HEK293 (cell line): ENCODE results near the gene NFYB.

Experiments
- CTCF ChIA-PET: fragments of 350-600 bp; formaldehyde crosslinking; extraction: SDS; loops from one replicate; lab custom pipeline; 2021; ENCODE audit warnings: antibody characterized with exemption; lab: Yijun Ruan, JAX
- POLR2A ChIA-PET: fragments of 300-600 bp; formaldehyde crosslinking; extraction: SDS; loops from one replicate; lab custom pipeline; 2020; ENCODE audit warnings: antibody characterized with exemption, inconsistent platforms; lab: Yijun Ruan, JAX
- H3K27ac ChIP-seq: fragments of 200-500 bp; sonication (Bioruptor generic); 2 replicates; pipeline ENCODE4 v1.5.1; 2014; ENCODE audit warnings: low read depth, low read length, control low read depth, inconsistent platforms; ENCODE audit errors: extremely low read depth
- H3K36me3 ChIP-seq, 2 experiments: fragments of 200-500 bp in 1 of 2; sonication (Bioruptor generic) in 1 of 2; 1 replicate in 1 of 2; 2 replicates in 1 of 2; pipeline ENCODE4 v1.5.1; 2014 to 2017; ENCODE audit warnings: inconsistent platforms in 2 of 2, low read length in 2 of 2; ENCODE audit not compliant: control insufficient read depth in 2 of 2, insufficient read depth in 1 of 2
- H3K4me1 ChIP-seq: fragments of 200-500 bp; sonication (Bioruptor generic); 2 replicates; pipeline ENCODE4 v1.5.1; 2014; ENCODE audit warnings: mild to moderate bottlenecking, low read length, inconsistent platforms; ENCODE audit not compliant: control insufficient read depth, insufficient read depth
- H3K4me3 ChIP-seq: 2 replicates; pipeline ENCODE4 v1.5.1; 2011; ENCODE audit warnings: low read depth, mild to moderate bottlenecking, control low read depth, low read length, moderate library complexity
- H3K9me3 ChIP-seq: fragments of 200-500 bp; sonication (Bioruptor generic); 2 replicates; pipeline ENCODE4 v1.5.1; 2014; ENCODE audit warnings: low read depth, low read length, inconsistent platforms; ENCODE audit not compliant: control insufficient read depth, insufficient read depth
- AEBP2 ChIP-seq: fragments of 450-650 bp; formaldehyde crosslinking; IDR thresholded peaks from 2 replicates; pipeline ENCODE4 v1.5.1; 2016; ENCODE audit warnings: missing biosample characterization, missing genetic modification characterization, borderline replicate concordance
- ATF2 ChIP-seq: fragments of 450-650 bp; formaldehyde crosslinking; IDR thresholded peaks from 2 replicates; pipeline ENCODE4 v1.5.1; 2016; ENCODE audit warnings: missing biosample characterization, missing genetic modification characterization, low read depth
- ELK4 ChIP-seq: IDR thresholded peaks from 2 replicates; pipeline ENCODE4 v1.6.1; 2011; ENCODE audit warnings: mild to moderate bottlenecking, low read depth, low read length, borderline replicate concordance
- IKZF3 ChIP-seq: fragments of 450-650 bp; IDR thresholded peaks from 2 replicates; pipeline ENCODE4 v1.5.0; 2018; ENCODE audit warnings: missing biosample characterization, mild to moderate bottlenecking, missing genetic modification characterization, moderate library complexity
- KLF16 ChIP-seq: fragments of 450-650 bp; formaldehyde crosslinking; IDR thresholded peaks from 2 replicates; pipeline ENCODE4 v1.5.1; 2017; ENCODE audit warnings: missing biosample characterization, missing genetic modification characterization
- REST ChIP-seq: fragments of 450-650 bp; formaldehyde crosslinking; IDR thresholded peaks from 2 replicates; pipeline ENCODE4 v1.5.1; 2016; ENCODE audit warnings: missing biosample characterization, missing genetic modification characterization
- ZBTB17 ChIP-seq: fragments of 450-650 bp; formaldehyde crosslinking; IDR thresholded peaks from 2 replicates; pipeline ENCODE4 v1.5.1; 2016; ENCODE audit warnings: missing biosample characterization, missing genetic modification characterization
- ZFHX2 ChIP-seq: fragments of 450-650 bp; formaldehyde crosslinking; conservative IDR thresholded peaks from 2 replicates; pipeline ENCODE4 v1.5.1; 2016; ENCODE audit warnings: missing biosample characterization, missing genetic modification characterization
- ZNF112 ChIP-seq: fragments of 450-650 bp; formaldehyde crosslinking; IDR thresholded peaks from 2 replicates; pipeline ENCODE4 v1.5.0; 2017; ENCODE audit warnings: missing biosample characterization, missing genetic modification characterization
- ZNF140 ChIP-seq: fragments of 450-650 bp; formaldehyde crosslinking; IDR thresholded peaks from 2 replicates; pipeline ENCODE4 v1.5.1; 2016; ENCODE audit warnings: missing biosample characterization, missing genetic modification characterization
- ZNF16 ChIP-seq: fragments of 450-650 bp; formaldehyde crosslinking; IDR thresholded peaks from 2 replicates; pipeline ENCODE4 v1.5.1; 2016; ENCODE audit warnings: low read depth, missing biosample characterization, missing genetic modification characterization
- ZNF18 ChIP-seq: fragments of 450-650 bp; formaldehyde crosslinking; IDR thresholded peaks from 2 replicates; pipeline ENCODE4 v1.5.1; 2016; ENCODE audit warnings: missing biosample characterization, missing genetic modification characterization
- ZNF23 ChIP-seq: fragments of 450-650 bp; formaldehyde crosslinking; IDR thresholded peaks from 2 replicates; pipeline ENCODE4 v1.5.1; 2016; ENCODE audit warnings: missing biosample characterization, missing genetic modification characterization, borderline replicate concordance
- ZNF24 ChIP-seq: fragments of 450-650 bp; formaldehyde crosslinking; IDR thresholded peaks from 2 replicates; pipeline ENCODE4 v1.5.1; 2016; ENCODE audit warnings: missing biosample characterization, missing genetic modification characterization
- ZNF292 ChIP-seq: fragments of 450-650 bp; formaldehyde crosslinking; IDR thresholded peaks from 2 replicates; pipeline ENCODE4 v1.5.1; 2016; ENCODE audit warnings: low read depth, missing biosample characterization, missing genetic modification characterization, borderline replicate concordance
- ZNF324 ChIP-seq: fragments of 450-650 bp; formaldehyde crosslinking; IDR thresholded peaks from 2 replicates; pipeline ENCODE4 v1.5.1; 2016; ENCODE audit warnings: missing biosample characterization, missing genetic modification characterization
- ZNF350 ChIP-seq: fragments of 450-650 bp; formaldehyde crosslinking; IDR thresholded peaks from 2 replicates; pipeline ENCODE4 v1.5.0; 2017; ENCODE audit warnings: missing biosample characterization, mild to moderate bottlenecking, missing genetic modification characterization
- ZNF654 ChIP-seq: fragments of 450-650 bp; formaldehyde crosslinking; IDR thresholded peaks from 2 replicates; pipeline ENCODE4 v1.5.1; 2016; ENCODE audit warnings: low read depth, missing biosample characterization, missing genetic modification characterization
- ZNF692 ChIP-seq: fragments of 450-650 bp; formaldehyde crosslinking; IDR thresholded peaks from 2 replicates; pipeline ENCODE4 v1.5.1; 2016; ENCODE audit warnings: missing biosample characterization, missing genetic modification characterization
- ZNF776 ChIP-seq: fragments of 450-650 bp; formaldehyde crosslinking; IDR thresholded peaks from 2 replicates; pipeline ENCODE4 v1.5.0; 2017; ENCODE audit warnings: missing biosample characterization, missing genetic modification characterization, borderline replicate concordance

NFYB gene

GRCh38 chr12:104137902-104138796, at the start of gene NFYB (continued):
- TF ChIP-seq AEBP2 (tag by site-specific recombination), result no peak
- no peak for TF ChIP-seq ATF2 (tag by site-specific recombination)
- TF ChIP-seq KLF16 (tag by site-specific recombination), result 0 out of 2 replicates have a peak, but pooled peaks have one; percentile 41
- no peak for TF ChIP-seq ZNF324 (tag by site-specific recombination)
- no peak for TF ChIP-seq ZNF16
- no peak for TF ChIP-seq ELK4
- TF ChIP-seq ZNF350 (tag by site-specific recombination), result peak; percentile 91
- TF ChIP-seq, all 188 proteins: peak for 25

- TF ChIP-seq ZFHX2, result 0 out of 2 replicates have a peak, but pooled peaks have one; percentile 16
- 0 out of 2 replicates have a peak, but pooled peaks have one; percentile 16 for TF ChIP-seq ZBTB17 (tag by site-specific recombination)
- no peak for TF ChIP-seq ZNF654 (tag by site-specific recombination)
- TF ChIP-seq ZNF112, result no peak
- Histone ChIP-seq H3K4me1 (no peaks in the 10 kb centered on the region), H3K9me3 (no peaks in the 10 kb centered on the region), H3K27ac (no peak overlapping the region), H3K4me3 (no peak overlapping the region), H3K36me3 (no peaks in the 10 kb centered on the region)
- ChIA-PET POLR2A (no interaction called here), CTCF (no interaction called here)
Observed at GRCh38 chr12:104187446-104188155, 49.6 kb upstream of the NFYB start.

GRCh38 chr12:104183443-104183842, 45.4 kb upstream of the NFYB start:
- no peaks in the 10 kb centered on the region for H3K4me1 ChIP-seq
- no peaks in the 10 kb centered on the region for H3K36me3 ChIP-seq
- H3K9me3 ChIP-seq, result no peaks in the 10 kb centered on the region
- no peak overlapping the region for H3K27ac ChIP-seq
- ChIA-PET POLR2A (no interaction called here), CTCF (interaction anchor here (0.6 kb wide), 2 partner anchors 14 to 37 kb away, joined by 4 read pairs; no protein-coding TSS in a partner anchor)
- H3K4me3 ChIP-seq, result no peak overlapping the region
- TF ChIP-seq ZNF292, result no peak
- TF ChIP-seq IKZF3 (tag by site-specific recombination), result no peak
- no peak for TF ChIP-seq ZNF140 (tag by site-specific recombination)
- no peak for TF ChIP-seq ZNF23 (tag by site-specific recombination)
- TF ChIP-seq ZNF18 (tag by site-specific recombination), result no peak
- TF ChIP-seq ZNF24 (tag by site-specific recombination), result no peak
- no peak for TF ChIP-seq ZNF692 (tag by site-specific recombination)
- TF ChIP-seq ZNF776 (tag by site-specific recombination), result no peak
- no peak for TF ChIP-seq REST (tag by site-specific recombination)
